NCI-H446 treated with DMSO at 0.1 percent for 48 hours (cell line): ENCODE measurements around the gene VAV2.
"Not testable (repeated sequence)": the region's sequence is repeated elsewhere in the genome, so short reads cannot be mapped to it uniquely, and the experiment has no call there.

Source experiments
- DNase-seq: peaks from one replicate; lab custom pipeline; 2025; lab: John Stamatoyannopoulos, UW

Gene VAV2

GRCh38 chr9:133996531-133997520 lies 4.7 kb upstream of the VAV2 start:
- DNase-seq = no peak

GRCh38 chr9:133995012-133995896 lies 3.1 kb upstream of the VAV2 start:
- no peak for DNase-seq

GRCh38 chr9:133994353-133995011 lies 2.4 kb upstream of the VAV2 start:
- DNase-seq = no peak

GRCh38 chr9:133993635-133994253 lies 1.6 kb upstream of the VAV2 start:
- DNase-seq = no peak

- DNase-seq = peak; percentile 39
Measured at GRCh38 chr9:133992780-133993634, 883 bp upstream of the VAV2 start.

- DNase-seq = no peak
Measured at GRCh38 chr9:133991214-133991921, 756 bp downstream of the VAV2 start.

- DNase-seq = no peak
Measured at GRCh38 chr9:133990366-133991213, 1.5 kb downstream of the VAV2 start.

GRCh38 chr9:133989625-133990365 lies 2.3 kb downstream of the VAV2 start:
- DNase-seq = no peak

GRCh38 chr9:133988771-133989170 lies 3.4 kb downstream of the VAV2 start:
- DNase-seq = not testable (repeated sequence)

GRCh38 chr9:133987946-133988665 lies 4.0 kb downstream of the VAV2 start:
- DNase-seq = no peak

- no peak for DNase-seq
Measured at GRCh38 chr9:133987446-133987788, 4.7 kb downstream of the VAV2 start.

GRCh38 chr9:133986774-133987445 lies 5.2 kb downstream of the VAV2 start:
- no peak for DNase-seq

GRCh38 chr9:133986061-133986460 lies 6.1 kb downstream of the VAV2 start:
- DNase-seq = no peak

- DNase-seq = no peak
Measured at GRCh38 chr9:133982971-133983720, 9.0 kb downstream of the VAV2 start.

GRCh38 chr9:133981958-133982681 lies 10.0 kb downstream of the VAV2 start:
- DNase-seq = no peak

- DNase-seq = no peak
Measured at GRCh38 chr9:133981589-133981957, 10.6 kb downstream of the VAV2 start.
